Adrenal gland (tissue), 12 donors: ENCODE data around the gene CTNNBIP1. TPM values are rescaled to one million over a fixed set of nuclear protein-coding genes. Genes with fewer than 3 reads are reported as not detected.

Source experiments
- DNase-seq, 7 donors: peaks; one replicate each; pipeline ENCODE4 v3.0.0-alpha.2; 2019 to 2020
- H3K27ac ChIP-seq, 5 donors: fragments of 200-600 bp; sonication (generic) in 4 of 5; 1 replicate in 3 of 5; 2 replicates in 2 of 5; pipeline versions ENCODE4 v1.5.1 to v1.8.0; 2016 to 2020; ENCODE audit warnings: mild to moderate bottlenecking in 1 of 5
- H3K27me3 ChIP-seq: fragments of 200-600 bp; 2 replicates; pipeline ENCODE4 v1.8.0; 2021
- H3K36me3 ChIP-seq, 2 donors: fragments of 200-600 bp; replicated peaks in 1 of 2; 1 replicate in 1 of 2; 2 replicates in 1 of 2; pipeline versions ENCODE4 v1.5.1 to v1.8.0; 2018 to 2022
- H3K4me1 ChIP-seq, 2 donors: fragments of 200-600 bp; replicated peaks in 1 of 2; 1 replicate in 1 of 2; 2 replicates in 1 of 2; pipeline versions ENCODE4 v1.5.1 to v1.8.0; 2018 to 2021
- H3K4me3 ChIP-seq, 4 donors: fragments of 200-600 bp; sonication (generic) in 3 of 4; one replicate each; pipeline ENCODE4 v1.5.1; 2016 to 2018
- H3K9me3 ChIP-seq, 3 donors: fragments of 200-600 bp; sonication (generic) in 1 of 3; replicated peaks in 1 of 3; 1 replicate in 2 of 3; 2 replicates in 1 of 3; pipeline versions ENCODE4 v1.5.1 to v1.8.0; 2016 to 2021
- POLR2A ChIP-seq, 2 donors: fragments of 450-650 bp; IDR thresholded peaks; one replicate each; pipeline ENCODE4 v1.6.1; 2017; ENCODE audit warnings: antibody characterized with exemption in 2 of 2, mild to moderate bottlenecking in 2 of 2, moderate library complexity in 1 of 2
- WGBS, 4 donors: extraction: QIAGEN DNeasy Blood & Tissue Kit in 2 of 4; methylation state at CpG; one replicate each; pipeline versions ENCODE4 v1.1.5 to v1.1.7; 2013 to 2017; 5-methylcytosine and 5-hydroxymethylcytosine counted together
- intact Hi-C, 2 donors: fragments of 100-400 bp; cut with DNase I; formaldehyde crosslinking; loops; one replicate each; pipeline versions ENCODE4 v1.14.1 to v1.15.0; 2022 to 2023
- polyA plus RNA-seq, 3 donors: library from polyadenylated mRNA; stranded (reverse); fragments of 200-250 nt in 2 of 3; fragments of 350-450 nt in 1 of 3; fragmentation: Illumina TruSeq in 1 of 3; extraction: RNeasy Lipid Tissue Mini Kit (QIAGEN cat#74804) in 1 of 3; gene quantifications; one replicate each; pipeline ENCODE4 v1.2.3, GENCODE V29; 2013 to 2014
- total RNA-seq, 9 donors: library from RNA; depleted of rRNA in 4 of 9; stranded (reverse); fragments of >200 nt in 4 of 9; fragments of 120-200 nt in 1 of 9; fragmentation: NEBNext Ultra II Directional in 1 of 9; extraction: Animal tissue kit (Norgen Biotek cat#: 25700) in 1 of 9; gene quantifications; one replicate each; pipeline versions ENCODE4 v1.1.0 to v1.2.4, GENCODE V29; 2013 to 2023
- TF ChIP-seq, protein P1 (sequence below), 6 experiments: fragments of 450-650 bp in 4 of 6; fragments of 200-600 bp in 2 of 6; sonication (generic) in 1 of 6; IDR thresholded peaks; 1 replicate in 5 of 6; 2 replicates in 1 of 6; pipeline versions ENCODE4 v1.5.1 to v1.8.0; 2016 to 2021; ENCODE audit warnings: antibody characterized with exemption in 6 of 6, mild to moderate bottlenecking in 2 of 6, moderate library complexity in 1 of 6
- donor health status: healthy with polysubstance abuse.
- donor health status: Bipolar disorder and iron deficiency.
- donor health status: DM: yes; HTN: yes; CAD: no.
- donor health status: DM: no; HTN: no; CAD: no.
- donor health status: DM: no; HTN: no; CAD: no.
- donor health status: DM: yes; HTN: yes; CAD: no.

The CTNNBIP1 gene
- total and polyA plus RNA-seq, 12 donors = 6.8 to 26.9 (median 16.0) TPM

DNA sequence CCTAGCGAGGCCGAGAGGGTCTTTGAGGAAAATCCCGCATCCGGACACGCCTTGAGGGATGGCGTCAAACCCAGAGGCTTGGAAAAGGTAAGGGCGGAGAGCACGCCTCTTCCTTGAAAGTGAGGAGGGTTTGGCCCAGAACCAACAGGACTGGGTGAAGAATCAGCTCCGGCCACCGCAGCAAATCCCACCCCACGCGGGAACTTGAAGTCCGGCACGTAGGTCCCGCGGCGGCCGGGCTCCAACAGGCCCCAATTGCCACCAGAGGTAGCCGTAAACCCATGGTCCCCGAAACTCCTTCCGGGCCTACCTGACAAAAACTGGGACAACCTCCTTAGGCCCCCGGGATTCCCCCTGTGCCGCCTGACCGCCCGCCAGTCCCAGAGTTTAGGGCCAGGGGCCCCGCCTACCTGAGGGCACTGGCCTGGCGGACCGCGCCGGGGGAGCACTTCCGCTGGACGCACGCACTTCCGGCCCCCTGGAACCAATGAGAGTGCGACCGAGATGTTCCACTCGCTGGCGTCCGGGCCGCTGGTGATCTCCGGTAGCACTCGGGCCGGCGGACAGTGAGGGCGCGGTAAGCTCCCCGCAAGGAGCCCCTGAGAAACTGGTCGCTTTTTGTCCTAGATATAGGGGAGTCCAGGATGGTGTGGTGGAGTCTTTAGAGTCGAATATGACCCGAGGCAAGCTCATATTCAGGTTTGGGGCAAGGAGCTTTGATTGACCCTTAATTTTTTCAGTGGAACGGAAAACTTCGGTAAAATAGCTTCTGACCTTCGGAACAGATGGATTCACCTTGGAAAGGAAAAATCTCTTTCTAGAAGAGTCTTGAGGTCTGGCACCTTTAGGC lies 33.1 kb upstream of the CTNNBIP1 start, which contains the start of the genes LZIC and NMNAT1:
LZIC (minus strand) TSS at position 453 of the 850 bp plus-strand sequence. CDS start 6,772 bp downstream, outside the sequence.
NMNAT1 (plus strand) TSS at position 537 of the 850 bp plus-strand sequence. CDS start 28,599 bp downstream, outside the sequence.
- WGBS, 4 donors = 0 to 1% (median 0%) methylated on average over 11 to 53 of the region's 53 CpGs
- H3K27me3 ChIP-seq = no peaks in the 10 kb centered on the region
- H3K4me3 ChIP-seq = peak within 1 kb of the TSS; percentile 59 to 71 (median 64)
- H3K36me3 ChIP-seq = peaks cover 0 to 7% of the 10 kb centered on the region in 2 donors
- TF ChIP-seq POLR2A (IDR thresholded peaks at IDR 0.05) = peak; percentile 89 to 96
- TF ChIP-seq, protein P1, sequence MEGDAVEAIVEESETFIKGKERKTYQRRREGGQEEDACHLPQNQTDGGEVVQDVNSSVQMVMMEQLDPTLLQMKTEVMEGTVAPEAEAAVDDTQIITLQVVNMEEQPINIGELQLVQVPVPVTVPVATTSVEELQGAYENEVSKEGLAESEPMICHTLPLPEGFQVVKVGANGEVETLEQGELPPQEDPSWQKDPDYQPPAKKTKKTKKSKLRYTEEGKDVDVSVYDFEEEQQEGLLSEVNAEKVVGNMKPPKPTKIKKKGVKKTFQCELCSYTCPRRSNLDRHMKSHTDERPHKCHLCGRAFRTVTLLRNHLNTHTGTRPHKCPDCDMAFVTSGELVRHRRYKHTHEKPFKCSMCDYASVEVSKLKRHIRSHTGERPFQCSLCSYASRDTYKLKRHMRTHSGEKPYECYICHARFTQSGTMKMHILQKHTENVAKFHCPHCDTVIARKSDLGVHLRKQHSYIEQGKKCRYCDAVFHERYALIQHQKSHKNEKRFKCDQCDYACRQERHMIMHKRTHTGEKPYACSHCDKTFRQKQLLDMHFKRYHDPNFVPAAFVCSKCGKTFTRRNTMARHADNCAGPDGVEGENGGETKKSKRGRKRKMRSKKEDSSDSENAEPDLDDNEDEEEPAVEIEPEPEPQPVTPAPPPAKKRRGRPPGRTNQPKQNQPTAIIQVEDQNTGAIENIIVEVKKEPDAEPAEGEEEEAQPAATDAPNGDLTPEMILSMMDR (IDR thresholded peaks at IDR 0.05) = peak in 1 of 6 experiments; percentile 19
- intact Hi-C loops = loop anchor here (10.0 kb wide), 1 partner anchor 68 kb away; no protein-coding TSS in a partner anchor
- peaks cover 4 to 21% of the 10 kb centered on the region in 2 donors for H3K4me1 ChIP-seq
- no peaks in the 10 kb centered on the region for H3K9me3 ChIP-seq
- DNase-seq = peak; percentile 92 to 97 (median 94)
- H3K27ac ChIP-seq = peak within 1 kb of the TSS; percentile 63 to 92 (median 86)

DNA sequence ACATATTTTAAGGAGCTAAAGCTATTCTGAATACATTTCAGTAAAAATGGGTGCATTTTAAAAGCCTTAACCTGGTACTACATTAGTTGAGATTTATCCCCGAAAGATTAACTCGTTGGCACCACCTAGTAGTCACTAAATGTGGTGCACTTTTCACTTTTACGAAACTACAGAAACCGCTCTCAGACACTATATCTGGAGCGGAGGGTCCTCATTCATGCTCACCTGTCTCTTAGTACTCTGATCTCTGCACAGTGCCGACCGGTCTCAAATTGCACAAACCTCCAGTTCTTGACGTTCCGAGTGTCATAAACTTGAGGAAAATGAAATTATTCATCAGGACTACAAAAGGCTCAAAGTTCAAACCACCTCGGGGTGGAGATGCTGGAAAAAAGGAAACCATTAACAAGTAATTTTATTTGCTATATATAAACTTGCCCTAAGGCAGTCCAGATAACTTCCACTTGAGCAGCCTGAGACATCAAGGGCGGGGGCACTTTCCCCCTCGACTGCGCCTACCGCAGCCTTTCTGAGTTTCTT lies 32.4 kb upstream of the CTNNBIP1 start:
- TF ChIP-seq, protein P1 (IDR thresholded peaks at IDR 0.05) = peak; percentile 10 to 53 (median 48)
- no peak for TF ChIP-seq POLR2A (IDR thresholded peaks at IDR 0.05)
- 0 to 2% (median 1%) methylated on average over 14 of the region's 14 CpGs for WGBS, 4 donors
- H3K27ac ChIP-seq = peak overlapping the region; percentile 50 to 92 (median 86)
- H3K27me3 ChIP-seq = no peaks in the 10 kb centered on the region
- DNase-seq = peak in 2 of 7 donors; percentile 7 to 24
- peak overlapping the region; percentile 59 to 71 (median 64) for H3K4me3 ChIP-seq
- intact Hi-C loops = loop anchor here (10.0 kb wide), 1 partner anchor 68 kb away; no protein-coding TSS in a partner anchor
- peaks cover 4 to 21% of the 10 kb centered on the region in 2 donors for H3K4me1 ChIP-seq
- H3K36me3 ChIP-seq = peaks cover 0 to 2% of the 10 kb centered on the region in 2 donors
- H3K9me3 ChIP-seq = no peaks in the 10 kb centered on the region

DNA sequence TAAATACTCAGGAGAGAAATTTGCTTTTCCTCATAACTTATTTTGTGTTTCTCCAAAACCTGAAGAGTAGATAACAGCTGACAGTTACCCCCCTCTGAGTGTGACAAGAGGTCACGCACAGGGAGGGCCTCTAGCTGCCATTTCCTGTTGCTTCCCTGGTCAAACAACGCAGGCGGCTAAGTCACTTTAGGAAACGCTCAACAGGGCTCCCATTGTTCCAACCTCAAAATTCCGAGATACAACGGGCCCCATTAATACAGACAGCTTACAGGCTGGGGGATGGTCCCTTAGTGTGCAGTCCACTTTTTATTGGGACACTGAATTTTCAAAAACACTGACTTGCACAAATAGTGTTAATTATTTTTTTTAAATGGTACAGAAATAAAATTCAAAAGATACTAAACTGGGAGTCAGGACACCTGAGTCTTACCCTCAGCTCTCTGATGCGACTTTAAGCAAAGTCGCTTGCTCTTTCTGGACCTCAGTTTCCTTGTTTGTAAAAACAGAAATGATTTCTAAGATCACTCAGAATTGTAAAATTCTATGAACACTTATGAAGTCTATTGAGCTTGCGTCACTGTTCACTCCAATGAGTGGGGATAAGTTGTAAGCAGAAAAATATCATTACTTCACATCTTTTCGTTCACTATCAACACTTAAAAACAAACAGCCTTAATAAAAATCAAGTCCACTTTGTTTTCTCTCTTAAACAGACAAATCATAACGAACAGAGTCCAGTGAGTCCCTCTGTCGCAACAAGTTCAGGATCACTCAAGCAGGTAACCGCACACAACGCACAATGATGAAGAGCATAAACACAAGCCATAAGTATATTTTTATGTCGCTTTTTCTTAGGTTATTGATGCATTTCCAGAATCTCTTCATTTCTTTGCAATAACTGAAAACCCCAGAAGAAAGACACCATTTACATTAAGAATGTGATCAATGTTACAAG lies 19.6 kb upstream of the CTNNBIP1 start:
- no peak overlapping the region for H3K27ac ChIP-seq
- WGBS, 4 donors = 81 to 84% (median 84%) methylated on average over 15 of the region's 15 CpGs
- intact Hi-C loops = no loop called here
- H3K27me3 ChIP-seq = no peaks in the 10 kb centered on the region
- TF ChIP-seq, protein P1 (IDR thresholded peaks at IDR 0.05) = no peak
- no peak for TF ChIP-seq POLR2A (IDR thresholded peaks at IDR 0.05)
- no peaks in the 10 kb centered on the region for H3K4me1 ChIP-seq
- H3K4me3 ChIP-seq = no peak overlapping the region
- DNase-seq = no peak
- H3K36me3 ChIP-seq = peaks cover 0 to 48% of the 10 kb centered on the region in 2 donors
- H3K9me3 ChIP-seq = no peaks in the 10 kb centered on the region
